Left ventricle myocardium superior (tissue), 1 donor: ENCODE results near the gene TMEM94. TPM values are rescaled to one million over a fixed set of nuclear protein-coding genes. Genes with fewer than 3 reads are reported as not detected.

Experiments
- ATAC-seq: fragments of 200-7000 bp; cut with Tn5 transposase; one replicate; pipeline ENCODE4 v1.9.1; 2020; ENCODE audit warnings: mild to moderate bottlenecking, moderate library complexity
- DNase-seq: peaks from one replicate; pipeline ENCODE4 v3.0.0-alpha.2; 2020
- intact Hi-C: fragments of 100-400 bp; cut with micrococcal nuclease; formaldehyde crosslinking; loops from one replicate; pipeline ENCODE4 v1.11.0; 2022
- total RNA-seq: library from RNA; stranded (reverse); fragmentation: NEBNext Ultra II Directional; extraction: Animal tissue kit (Norgen Biotek cat#: 25700); gene quantifications from one replicate; pipeline ENCODE4 v1.2.1, GENCODE V29; 2021
- donor health status: DM: no; HTN: yes; CAD: no; lungs with severe emphysema.

The TMEM94 gene
- total RNA-seq, 1 donor from 2014 or later, result 56.8 TPM

DNA sequence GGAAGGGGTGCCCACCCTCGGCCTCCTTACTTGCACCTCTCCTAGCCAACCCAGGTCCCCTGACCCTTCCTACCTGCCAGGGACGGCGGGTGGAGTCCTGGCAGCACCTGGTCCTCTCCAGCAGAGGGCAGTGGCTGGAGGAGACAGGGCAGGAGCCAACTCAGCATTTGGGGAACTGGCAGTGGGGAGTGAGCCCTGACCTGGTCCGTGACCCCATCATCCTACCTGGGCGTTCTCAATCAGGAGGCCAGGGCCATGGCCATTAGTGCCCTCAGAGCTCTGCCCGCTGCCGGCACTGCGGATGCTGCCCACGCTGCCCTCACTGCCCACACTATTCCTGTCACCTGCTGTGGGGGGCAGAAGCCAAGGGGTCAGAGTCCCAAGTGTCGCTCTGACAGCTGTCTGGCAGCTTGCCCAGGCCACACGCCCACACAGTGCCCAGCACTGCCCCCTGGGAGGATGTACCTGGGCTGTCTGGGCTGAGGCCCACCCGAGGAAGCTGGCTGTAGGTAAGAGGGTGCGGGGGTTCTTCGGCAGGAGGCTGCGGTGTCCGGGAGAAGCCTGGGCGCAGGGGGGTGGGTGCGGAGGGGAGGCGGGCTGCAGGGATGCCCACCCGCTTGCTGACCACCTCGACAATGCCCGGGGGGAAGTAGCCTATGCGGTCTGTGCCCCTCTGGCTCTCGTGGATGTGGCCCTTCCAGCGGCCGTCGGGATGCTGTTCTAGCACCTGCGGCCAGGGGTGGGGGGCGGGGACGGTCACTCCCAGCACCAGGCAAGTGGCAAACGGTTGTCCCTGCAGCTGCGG lies 48.1 kb downstream of the TMEM94 start:
- DNase-seq (peak; percentile 44), ATAC-seq (peak; percentile 16)
- intact Hi-C loops, result no loop called here

GRCh38 chr17:75505152-75505409 lies 48.6 kb downstream of the TMEM94 start:
- DNase-seq, result peak; percentile 23
- no peak for ATAC-seq
- intact Hi-C loops, result no loop called here

- intact Hi-C loops, result no loop called here
- DNase-seq (no peak), ATAC-seq (no peak)
These were observed 49.2 kb downstream of the TMEM94 start for GRCh38 chr17:75505640-75506039.

DNA sequence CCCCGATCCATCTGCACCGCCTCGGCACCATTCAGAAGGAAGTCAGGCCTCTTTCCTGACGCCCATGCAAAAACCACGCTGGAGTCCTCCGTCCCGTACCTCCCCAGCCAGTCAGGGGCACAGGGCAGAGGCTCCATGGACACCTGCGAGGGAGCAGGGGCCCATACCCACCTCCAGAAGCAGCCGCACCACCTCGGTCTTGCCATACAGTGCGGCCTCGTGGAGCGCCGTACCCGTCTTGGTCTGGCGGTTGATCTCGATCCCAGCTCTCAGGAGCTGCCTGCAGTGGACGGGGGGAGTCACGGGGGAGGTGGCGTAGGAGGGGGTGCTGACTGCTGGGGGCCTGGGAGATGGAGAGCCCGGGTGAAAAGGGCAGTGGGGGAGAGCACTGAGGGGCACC lies 49.7 kb downstream of the TMEM94 start:
- ATAC-seq, result no peak
- intact Hi-C loops, result no loop called here
- DNase-seq, result peak; percentile 27

- DNase-seq (peak; percentile 20), ATAC-seq (no peak)
- intact Hi-C loops, result no loop called here
These were observed 50.5 kb downstream of the TMEM94 start for GRCh38 chr17:75506888-75507287.

- ATAC-seq (no peak), DNase-seq (no peak)
- intact Hi-C loops, result no loop called here
These were observed 51.6 kb downstream of the TMEM94 start for GRCh38 chr17:75507733-75508719.

DNA sequence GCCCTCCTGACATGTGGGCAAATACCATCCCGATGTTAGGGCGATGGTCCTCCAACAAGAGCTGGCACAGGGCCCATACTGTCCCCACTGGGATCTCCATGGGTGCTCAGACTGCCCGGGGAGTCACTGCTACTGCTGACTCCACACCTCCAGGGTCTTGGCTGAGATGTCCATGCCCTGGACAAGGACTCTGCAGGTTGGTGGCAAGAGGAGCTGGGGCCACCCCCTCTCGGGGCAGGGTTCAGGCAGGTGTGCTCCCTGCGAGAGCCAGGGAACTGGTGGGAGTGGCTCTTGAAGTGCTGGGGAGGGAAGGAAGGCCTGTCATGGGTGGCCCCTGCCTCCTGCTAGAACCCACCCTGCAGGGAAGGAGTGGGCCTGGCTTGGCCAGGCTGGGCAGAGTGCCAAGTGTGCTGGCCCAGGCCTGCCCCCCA lies 52.5 kb downstream of the TMEM94 start:
- ATAC-seq (peak; percentile 6), DNase-seq (peak; percentile 55)
- intact Hi-C loops, result no loop called here

DNA sequence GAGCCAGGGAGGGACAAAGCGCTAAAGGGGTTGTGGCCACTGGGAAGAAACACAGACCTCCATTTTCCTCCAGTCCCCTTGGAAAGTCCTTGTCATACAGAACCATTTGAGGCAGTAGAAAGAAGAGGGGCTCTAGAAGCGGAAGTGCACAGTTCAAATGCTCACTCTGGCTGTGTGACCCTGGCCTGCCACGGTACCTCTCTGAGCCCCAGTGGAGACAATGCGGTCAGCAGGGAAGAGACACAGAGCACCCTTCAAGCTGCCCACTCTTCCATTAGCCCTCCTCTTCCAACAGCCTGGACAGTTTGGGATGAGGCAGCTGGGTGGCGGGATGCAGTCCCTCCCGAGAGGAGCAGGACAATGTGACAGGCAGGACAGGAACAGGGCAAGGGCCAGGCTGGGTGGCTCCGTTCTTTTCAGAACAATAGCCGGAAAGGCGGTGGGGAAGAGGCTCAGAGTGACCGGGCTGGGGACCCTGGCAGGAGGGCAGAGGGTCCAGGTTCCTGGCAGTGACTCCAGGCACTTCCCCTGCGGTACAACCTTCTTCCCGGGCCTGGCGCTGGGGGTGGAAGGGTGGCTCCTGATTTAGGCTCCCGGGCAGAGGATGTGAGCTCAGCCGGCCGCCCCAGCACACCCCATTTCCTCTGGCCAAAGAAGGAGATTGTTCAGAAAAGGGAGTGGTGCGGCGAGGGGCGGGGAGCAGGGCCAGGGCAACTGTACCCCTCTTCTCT lies 53.3 kb downstream of the TMEM94 start:
- peak; percentile 73 for DNase-seq
- intact Hi-C loops, result loop anchor here (10.0 kb wide), 1 partner anchor 85 kb away; no protein-coding TSS in a partner anchor
- peak; percentile 51 for ATAC-seq

DNA sequence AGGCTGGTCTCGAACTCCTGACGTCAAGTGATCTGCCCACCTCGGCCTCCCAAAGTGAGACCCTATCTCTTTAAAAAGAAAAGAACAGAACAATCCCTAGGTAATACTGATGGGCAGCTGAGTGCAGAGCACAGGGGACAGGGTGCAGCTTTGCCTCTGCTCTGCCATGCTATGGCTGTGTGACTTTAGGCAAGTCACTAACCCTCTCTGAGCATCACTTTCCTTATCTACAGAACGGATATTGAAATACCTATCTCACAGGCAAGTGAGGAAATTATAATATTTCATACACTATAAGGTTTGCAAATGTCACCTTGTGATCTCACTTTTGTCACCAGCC lies 54.8 kb downstream of the TMEM94 start:
- ATAC-seq (no peak), DNase-seq (no peak)
- intact Hi-C loops, result loop anchor here (10.0 kb wide), 1 partner anchor 86 kb away; no protein-coding TSS in a partner anchor

GRCh38 chr17:75511610-75512575 lies 55.5 kb downstream of the TMEM94 start:
- intact Hi-C loops, result loop anchor here (10.0 kb wide), 1 partner anchor 87 kb away; no protein-coding TSS in a partner anchor
- DNase-seq (peak; percentile 68), ATAC-seq (no peak)

DNA sequence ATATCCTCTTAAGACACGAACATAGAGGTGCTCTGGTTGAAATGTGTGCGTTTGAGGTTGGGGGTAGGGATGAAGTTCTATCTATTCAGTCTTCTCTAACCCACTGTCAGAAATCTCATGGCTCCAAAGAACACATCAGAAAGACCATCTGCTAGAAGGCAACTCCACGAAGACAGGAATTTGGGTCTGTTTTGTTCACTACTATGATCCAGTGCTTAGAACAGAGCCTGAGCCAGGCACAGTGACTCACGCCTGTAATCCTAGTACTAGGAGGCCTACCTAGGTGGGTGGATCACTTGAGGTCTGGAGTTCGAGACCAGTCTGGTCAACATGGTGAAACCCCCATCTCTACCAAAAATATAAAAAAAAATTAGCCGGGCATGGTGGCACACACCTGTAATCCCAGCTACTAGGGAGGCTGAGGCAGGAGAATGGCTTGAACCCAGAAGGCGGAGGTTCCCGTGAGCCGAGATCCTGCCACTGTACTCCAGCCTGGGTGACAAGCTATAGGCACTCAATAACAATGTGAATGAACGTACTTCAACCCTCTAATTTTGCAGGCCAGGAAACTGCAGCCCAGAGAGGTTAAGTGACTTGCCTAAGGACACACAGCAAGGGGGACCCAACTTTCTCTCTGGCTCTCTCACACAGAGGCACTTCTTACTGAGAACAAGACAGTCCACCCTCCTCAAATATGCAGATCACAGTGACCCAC lies 56.6 kb downstream of the TMEM94 start:
- DNase-seq, result no peak
- ATAC-seq, result no peak
- intact Hi-C loops, result loop anchor here (10.0 kb wide), 1 partner anchor 88 kb away; no protein-coding TSS in a partner anchor

- intact Hi-C loops, result loop anchor here (10.0 kb wide), 1 partner anchor 89 kb away; no protein-coding TSS in a partner anchor
- ATAC-seq (no peak), DNase-seq (no peak)
These were observed 57.2 kb downstream of the TMEM94 start for GRCh38 chr17:75513641-75514000.

GRCh38 chr17:75514299-75514918 lies 58.0 kb downstream of the TMEM94 start:
- ATAC-seq (no peak), DNase-seq (peak; percentile 56)
- intact Hi-C loops, result loop anchor here (10.0 kb wide), 1 partner anchor 90 kb away; no protein-coding TSS in a partner anchor

DNA sequence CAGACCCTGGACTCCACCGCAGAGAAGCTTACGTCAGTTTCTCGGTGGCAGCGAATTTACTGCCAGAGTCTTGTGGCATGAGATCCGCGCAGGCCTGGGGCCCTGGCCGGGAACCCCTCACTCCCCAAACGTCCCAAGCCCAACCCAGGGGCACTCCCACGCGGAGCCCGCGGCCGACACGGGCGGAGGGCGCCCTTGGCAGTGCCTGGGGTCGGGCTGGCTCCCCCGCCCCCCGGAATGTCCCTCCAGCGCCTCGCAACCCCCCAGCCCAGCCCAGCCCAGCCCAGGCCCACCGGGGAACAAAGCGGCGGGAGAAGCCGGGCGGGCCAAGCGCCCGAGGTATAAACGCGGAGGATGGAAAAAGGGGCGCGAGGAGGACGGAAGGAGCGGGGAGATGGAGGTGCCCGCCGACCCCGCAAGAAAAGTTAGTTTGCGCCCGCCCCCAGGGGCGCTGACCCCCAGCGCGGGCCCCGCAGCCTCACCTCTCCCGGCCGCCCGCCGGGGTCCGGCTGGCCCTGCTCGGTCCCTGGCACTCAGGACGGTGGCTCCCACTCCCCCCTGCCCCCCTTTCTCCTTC lies 58.6 kb downstream of the TMEM94 start:
- DNase-seq, result peak; percentile 54

GRCh38 chr17:75515496-75516254 lies 59.2 kb downstream of the TMEM94 start, which contains the start of gene CASKIN2:
Gene CASKIN2 (minus strand): TSS chr17:75515537. CDS start chr17:75513804, 1,733 bp downstream.
- intact Hi-C loops, result loop anchor here (10.0 kb wide), 1 partner anchor 91 kb away; no protein-coding TSS in a partner anchor
- peak; percentile 92 for ATAC-seq
- peak; percentile 99 for DNase-seq

More for the DNA sequence above, 58.6 kb downstream of the TMEM94 start:
- intact Hi-C loops, result loop anchor here (10.0 kb wide), 1 partner anchor 90 kb away; no protein-coding TSS in a partner anchor
- ATAC-seq, result no peak

DNA sequence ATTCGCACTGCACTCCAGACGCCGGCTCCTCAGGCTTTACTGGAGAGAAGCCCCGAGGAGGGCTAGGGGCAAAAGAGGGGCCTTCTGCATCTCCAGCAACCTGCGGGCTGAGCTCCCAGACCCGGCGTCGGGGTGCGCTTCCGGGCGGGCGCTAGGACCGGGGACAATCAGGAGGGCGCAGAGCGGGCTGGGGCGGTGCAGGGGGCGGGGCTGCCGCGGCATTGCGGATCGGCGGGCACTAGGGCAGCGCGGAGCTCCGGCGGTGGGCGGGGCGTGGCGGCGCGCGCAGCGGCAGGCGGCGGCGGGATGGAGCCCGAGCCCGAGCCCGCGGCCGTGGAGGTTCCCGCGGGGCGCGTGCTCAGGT lies 59.8 kb downstream of the TMEM94 start, which contains the start of gene TSEN54:
Gene TSEN54, plus strand, starts transcription at position 274 of the 364 bp plus-strand sequence. Its CDS starts 33 bp downstream, at position 307.
- ATAC-seq (peak; percentile 89), DNase-seq (peak; percentile 98)
- intact Hi-C loops, result loop anchor here (10.0 kb wide), 1 partner anchor 91 kb away; no protein-coding TSS in a partner anchor
